OCI-LY7 (cell line): ENCODE measurements around the gene RBM26.

Experiments
- EZH2phosphoT487 ChIP-seq: fragments of 200-600 bp; sonication (generic); IDR thresholded peaks from 2 replicates; pipeline ENCODE4 v1.6.1; 2018; ENCODE audit warnings: low read depth, borderline replicate concordance, mild to moderate bottlenecking, mixed run types, antibody characterized with exemption, low read length, moderate library complexity, mixed read lengths
- TF ChIP-seq, protein P1 (sequence below): fragments of 200-600 bp; sonication (generic); conservative IDR thresholded peaks from 2 replicates; pipeline ENCODE4 v1.5.1; 2014; ENCODE audit warnings: mild to moderate bottlenecking, antibody characterized with exemption, low read length, moderate library complexity, mixed read lengths

DNA sequence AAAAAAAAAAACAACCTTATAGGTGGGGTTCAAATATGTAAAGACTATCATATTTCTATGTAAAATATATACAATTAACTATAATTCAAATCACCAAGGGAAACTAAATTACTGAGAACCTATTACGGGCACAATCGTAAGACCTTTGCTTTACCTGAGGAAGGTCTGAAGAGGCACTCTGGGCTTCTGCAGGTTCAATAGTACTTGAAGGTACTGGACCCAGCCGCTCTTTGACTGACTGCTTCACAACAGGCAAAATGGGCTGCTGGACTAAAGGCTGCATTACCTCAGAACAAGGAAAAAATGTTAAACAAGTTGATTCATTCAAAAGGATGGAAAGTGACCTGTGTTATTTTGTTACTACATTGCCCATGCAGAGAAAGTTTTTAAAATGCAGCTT lies 51.8 kb downstream of the RBM26 start:
- TF ChIP-seq, protein P1, sequence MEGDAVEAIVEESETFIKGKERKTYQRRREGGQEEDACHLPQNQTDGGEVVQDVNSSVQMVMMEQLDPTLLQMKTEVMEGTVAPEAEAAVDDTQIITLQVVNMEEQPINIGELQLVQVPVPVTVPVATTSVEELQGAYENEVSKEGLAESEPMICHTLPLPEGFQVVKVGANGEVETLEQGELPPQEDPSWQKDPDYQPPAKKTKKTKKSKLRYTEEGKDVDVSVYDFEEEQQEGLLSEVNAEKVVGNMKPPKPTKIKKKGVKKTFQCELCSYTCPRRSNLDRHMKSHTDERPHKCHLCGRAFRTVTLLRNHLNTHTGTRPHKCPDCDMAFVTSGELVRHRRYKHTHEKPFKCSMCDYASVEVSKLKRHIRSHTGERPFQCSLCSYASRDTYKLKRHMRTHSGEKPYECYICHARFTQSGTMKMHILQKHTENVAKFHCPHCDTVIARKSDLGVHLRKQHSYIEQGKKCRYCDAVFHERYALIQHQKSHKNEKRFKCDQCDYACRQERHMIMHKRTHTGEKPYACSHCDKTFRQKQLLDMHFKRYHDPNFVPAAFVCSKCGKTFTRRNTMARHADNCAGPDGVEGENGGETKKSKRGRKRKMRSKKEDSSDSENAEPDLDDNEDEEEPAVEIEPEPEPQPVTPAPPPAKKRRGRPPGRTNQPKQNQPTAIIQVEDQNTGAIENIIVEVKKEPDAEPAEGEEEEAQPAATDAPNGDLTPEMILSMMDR: no peak
- TF ChIP-seq EZH2phosphoT487: no peak
